ENCODE data around the gene FAM81A.

- TF ChIP-seq TAF7 (tag; IDR thresholded peaks at IDR 0.05) (no peak), FIP1L1 (IDR thresholded peaks at IDR 0.05; ENCODE audit: low read depth, low read length, poor library complexity, severe bottlenecking) (no peak), ZBTB11 (CRISPR knock-in tag; IDR thresholded peaks at IDR 0.05) (no peak), MAFF (IDR thresholded peaks at IDR 0.05; ENCODE audit: low read length) (no peak), JUND (IDR thresholded peaks at IDR 0.05; ENCODE audit: borderline replicate concordance, low read depth, low read length) (no peak), JUND (tag; IDR thresholded peaks at IDR 0.05; ENCODE audit: borderline replicate concordance, low read depth, low read length) (no peak), DPF2 (IDR thresholded peaks at IDR 0.05) (no peak)
Observed at GRCh38 chr15:59420986-59421618, 16.9 kb upstream of the FAM81A start.

Measured in K562 (cell line).